HG03039 (cell line): ENCODE results near the gene PRSS35.
"Not testable (repeated sequence)": the region's sequence is repeated elsewhere in the genome, so short reads cannot be mapped to it uniquely, and the experiment has no call there.

ENCODE experiments used
- ATAC-seq: cut with Tn5 transposase; IDR thresholded peaks from one replicate; pipeline ENCODE4 v1.9.1; 2021; ENCODE audit warnings: mild to moderate bottlenecking, moderate library complexity; ENCODE audit not compliant: unreplicated experiment

The PRSS35 gene

DNA sequence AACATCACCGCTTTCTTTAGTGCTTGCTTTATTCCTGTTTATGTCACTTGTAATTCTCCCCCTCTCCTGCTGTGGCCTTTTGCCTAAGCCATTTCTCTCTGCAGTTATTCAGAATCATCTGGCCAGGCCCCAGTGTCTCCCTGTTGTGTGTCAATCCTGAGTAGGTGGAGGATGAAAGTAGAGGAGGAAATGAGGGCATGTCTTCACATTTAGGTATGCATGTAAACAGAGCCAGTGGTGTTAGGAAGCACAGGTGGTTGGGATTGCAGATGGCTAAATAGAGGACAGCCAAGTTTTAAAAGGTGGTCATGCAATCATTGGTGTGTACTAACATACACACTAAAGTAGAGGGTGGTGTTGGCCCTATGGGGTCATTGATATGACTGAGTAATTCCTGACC is 5.2 kb downstream of the PRSS35 start:
- ATAC-seq = no peak

DNA sequence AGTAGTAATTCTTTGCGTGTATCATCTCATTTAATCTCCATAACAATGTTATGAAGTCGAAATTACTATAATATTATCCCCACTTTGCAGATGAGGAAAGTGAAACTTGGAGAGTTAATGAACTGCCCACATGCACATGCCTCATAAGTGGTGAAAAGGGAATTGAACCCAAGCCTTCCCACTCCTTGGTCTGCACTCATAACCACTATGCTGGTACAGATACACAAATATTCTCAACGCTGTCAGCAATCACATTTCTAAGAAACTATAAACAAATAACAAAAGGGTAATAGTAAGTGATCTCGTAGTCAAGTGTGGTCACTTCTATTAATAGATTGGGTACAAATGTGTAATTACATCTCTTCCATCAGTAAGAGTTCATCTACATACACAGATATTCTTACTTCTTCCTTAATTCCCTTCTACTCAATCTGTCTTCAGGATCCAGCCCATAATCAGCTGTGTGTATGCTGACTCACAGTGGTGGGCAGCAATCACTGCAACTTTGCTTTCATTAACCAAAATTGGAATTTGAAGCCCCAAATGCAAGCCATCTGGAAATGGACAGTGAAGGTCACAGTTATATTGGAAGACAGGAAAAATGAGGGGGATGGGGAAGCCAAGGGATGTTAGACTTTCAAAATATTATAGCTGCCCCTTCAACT is 6.6 kb downstream of the PRSS35 start:
- no peak for ATAC-seq

DNA sequence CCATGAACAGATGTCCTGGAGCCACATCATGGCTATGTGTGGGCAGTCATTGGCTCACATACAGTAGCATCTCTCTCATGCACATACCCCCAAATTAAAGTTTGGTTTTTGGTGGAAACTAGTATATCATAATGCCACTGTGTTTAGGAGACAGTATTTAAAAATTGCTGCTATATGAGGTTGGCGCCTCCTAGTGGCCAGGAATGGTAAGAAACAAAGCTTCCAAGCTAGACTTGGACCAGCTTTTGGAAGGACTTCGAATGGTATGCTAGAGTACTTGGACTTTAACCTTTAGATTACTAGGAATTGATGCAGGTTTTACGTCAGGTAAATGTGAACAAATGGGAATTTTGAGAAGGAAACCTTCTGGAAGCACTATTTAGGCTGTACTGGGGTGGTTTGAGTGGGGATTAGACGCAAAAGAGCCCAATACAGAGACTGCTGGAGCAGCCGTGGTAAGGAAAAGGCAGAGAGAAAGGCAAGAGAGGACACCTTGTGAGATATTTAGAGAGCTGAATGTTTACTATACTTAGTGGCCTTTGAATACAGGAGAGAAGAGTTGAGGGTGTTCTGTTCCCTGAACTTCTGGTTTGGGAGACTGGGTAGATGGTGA is 23.8 kb downstream of the PRSS35 start:
- no peak for ATAC-seq

DNA sequence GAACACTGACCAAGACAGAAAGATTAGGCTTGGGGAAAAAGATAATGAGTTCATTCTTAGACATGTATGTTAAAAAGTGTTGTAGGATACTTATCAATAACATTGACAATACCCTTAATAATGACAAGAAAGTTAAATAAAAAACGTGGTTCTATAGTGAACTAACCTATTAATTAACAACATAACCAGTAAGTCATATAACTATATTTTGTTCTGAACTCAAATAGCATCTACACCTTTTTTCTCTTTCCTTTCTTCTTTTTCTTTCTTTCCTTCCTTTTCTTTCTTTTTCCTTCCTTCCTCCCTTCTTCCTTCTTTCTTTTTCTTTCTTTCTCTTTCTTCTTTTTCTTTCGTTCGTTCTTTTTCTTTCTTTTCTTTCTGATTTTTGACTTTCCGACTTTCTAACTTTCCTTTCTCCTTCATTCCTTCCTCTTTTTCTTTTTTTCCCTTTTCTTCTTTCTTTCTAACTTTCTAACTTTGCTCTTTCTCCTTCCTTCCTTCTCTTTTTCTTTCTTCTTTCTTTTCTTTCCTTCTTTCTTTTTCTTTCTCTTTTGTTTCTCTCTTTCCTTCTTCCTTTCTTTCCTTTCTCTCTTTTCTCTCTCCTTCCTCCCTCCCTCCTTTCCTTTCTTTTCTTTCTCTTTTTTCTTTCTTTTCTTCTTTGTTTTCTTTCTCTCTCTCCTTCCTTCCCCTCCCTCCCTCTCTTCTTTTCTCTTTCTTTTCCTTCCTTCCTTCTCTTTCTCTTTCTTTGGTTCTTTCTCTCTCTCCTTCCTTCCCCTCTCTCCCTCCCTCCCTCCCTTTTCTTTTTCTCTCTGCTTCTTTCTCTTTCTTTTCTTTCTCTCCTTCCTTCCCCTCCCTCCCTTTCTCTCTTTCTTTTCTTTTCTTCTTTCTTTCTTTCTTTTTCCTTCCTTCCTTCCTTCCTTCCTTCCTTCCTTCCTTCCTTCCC is 24.6 kb downstream of the PRSS35 start:
- ATAC-seq = no peak

DNA sequence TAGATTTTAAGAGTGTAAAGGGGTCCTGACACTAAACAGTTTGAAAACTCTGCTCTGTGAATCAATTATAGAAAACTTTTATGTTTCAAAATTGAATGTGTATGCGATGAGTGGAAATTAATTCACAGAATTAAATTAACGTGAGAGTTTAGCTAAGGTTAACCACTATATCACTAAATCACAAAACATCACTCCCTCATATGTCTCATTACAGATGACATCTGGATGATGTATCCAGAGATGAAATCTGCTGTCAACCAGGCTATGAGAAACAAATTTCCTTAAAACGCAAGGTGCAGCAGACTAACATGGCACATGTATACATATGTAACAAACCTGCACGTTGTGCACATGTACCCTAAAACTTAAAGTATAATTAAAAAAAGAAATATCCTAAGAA is 27.3 kb downstream of the PRSS35 start:
- ATAC-seq = no peak

DNA sequence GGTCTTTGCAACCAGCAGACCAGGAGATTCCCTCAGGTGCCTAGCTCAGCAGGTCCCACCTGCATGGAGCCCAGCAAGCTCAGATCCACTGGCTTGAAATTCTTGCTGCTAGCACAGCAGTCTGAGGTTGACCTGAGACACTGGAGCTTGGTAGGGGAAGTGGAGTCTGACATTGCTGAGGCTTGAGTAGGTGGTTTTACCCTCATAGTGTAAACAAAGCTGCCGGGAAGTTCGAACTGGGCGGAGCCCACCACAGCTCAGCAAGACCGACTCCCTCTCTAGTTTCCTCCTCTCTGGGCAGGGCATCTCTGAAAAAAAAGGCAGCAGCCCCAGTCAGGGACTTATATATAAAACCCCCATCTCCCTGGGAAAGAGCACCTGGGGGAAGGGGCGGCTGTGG is 34.3 kb downstream of the PRSS35 start:
- no peak for ATAC-seq

DNA sequence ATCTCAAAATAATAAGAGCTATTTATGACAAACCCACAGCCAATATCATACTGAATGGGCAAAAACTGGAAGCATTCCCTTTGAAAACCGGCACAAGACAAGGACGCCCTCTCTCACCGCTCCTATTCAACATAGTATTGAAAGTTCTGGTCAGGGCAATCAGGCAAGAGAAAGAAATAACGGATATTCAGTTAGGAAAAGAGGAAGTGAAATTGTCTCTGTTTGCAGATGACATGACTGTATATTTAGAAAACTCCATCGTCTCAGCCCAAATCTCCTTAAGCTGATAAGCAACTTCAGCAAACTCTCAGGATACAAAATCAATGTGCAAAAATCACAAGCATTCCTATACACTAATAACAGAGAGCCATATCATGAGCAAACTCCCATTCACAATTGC is 38.1 kb downstream of the PRSS35 start:
- not testable (repeated sequence) for ATAC-seq

DNA sequence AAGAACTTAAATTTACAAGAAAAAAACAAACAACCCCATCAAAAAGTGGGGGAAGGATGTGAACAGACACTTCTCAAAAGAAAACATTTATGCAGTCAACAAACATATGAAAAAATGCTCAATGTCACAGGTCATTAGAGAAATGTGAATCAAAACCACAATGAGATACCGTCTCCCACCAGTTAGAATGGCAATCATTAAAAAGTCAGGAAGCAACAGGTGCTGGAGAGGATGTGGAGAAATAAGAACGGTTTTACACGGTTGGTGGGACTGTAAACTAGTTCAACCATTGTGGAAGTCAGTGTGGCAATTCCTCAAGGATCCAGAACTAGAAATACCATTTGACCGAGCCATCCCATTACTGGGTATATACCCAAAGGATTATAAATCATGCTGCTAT is 39.4 kb downstream of the PRSS35 start:
- not testable (repeated sequence) for ATAC-seq

DNA sequence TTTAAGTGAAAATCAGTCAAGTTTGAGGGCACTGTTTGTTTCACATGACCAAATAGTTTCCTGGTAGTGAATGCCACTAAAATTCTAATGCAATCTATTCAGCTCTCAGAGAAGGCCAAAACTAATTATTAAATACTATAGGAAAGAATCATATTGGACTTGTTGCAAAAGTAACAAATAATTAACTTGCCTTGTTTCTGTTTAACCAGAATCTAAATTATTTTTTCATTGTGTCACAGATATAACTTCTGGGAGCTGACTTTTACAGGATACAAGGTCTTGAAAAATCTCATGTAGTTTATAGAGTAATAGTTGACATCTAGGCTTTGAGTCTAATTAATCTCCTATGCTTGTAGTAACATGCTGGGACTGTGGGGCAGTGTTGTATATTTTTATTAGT is 44.5 kb downstream of the PRSS35 start:
- no peak for ATAC-seq

DNA sequence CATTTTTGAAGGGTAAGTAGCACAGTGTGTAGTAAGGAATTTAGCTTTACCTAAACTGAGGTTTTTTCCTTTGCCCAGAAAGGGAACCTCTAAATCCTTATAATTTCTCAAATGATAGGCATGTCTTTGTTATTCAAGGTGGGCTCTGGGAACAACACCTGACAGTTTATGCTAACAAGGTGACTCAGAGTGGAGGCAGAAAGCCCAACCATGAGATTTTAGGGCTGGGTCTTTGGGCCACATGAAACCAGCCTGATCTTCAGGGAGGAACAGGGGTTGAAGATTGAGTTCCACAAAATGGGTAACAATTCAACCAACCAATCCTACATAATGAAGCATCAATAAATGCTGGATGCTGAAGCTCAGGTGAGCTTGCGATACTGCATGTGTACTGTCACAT is 46.6 kb downstream of the PRSS35 start:
- no peak for ATAC-seq

DNA sequence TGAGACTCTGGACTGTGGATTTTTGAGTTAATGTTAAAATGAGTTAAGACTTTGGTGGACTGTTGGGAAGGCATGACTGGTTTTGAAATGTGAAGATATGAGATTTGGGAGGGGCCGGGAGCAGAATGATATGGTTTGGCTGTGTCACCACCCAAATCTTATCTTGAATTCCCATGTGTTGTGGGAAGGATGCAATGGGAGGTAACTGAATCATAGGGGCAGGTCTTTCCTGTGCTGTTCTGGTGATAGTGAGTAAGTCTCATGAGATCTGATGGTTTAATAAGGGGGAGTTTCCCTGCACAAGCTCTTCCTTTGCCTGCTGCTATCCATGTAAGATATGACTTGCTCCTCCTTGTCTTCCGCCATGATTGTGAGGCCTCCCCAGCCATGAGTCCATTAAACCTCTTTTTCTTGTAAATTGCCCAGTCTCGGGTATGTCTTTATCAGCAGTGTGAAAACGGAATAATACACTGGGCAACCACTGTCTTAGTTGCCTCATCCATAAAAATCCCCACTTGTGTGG is 59.4 kb downstream of the PRSS35 start:
- not testable (repeated sequence) for ATAC-seq

DNA sequence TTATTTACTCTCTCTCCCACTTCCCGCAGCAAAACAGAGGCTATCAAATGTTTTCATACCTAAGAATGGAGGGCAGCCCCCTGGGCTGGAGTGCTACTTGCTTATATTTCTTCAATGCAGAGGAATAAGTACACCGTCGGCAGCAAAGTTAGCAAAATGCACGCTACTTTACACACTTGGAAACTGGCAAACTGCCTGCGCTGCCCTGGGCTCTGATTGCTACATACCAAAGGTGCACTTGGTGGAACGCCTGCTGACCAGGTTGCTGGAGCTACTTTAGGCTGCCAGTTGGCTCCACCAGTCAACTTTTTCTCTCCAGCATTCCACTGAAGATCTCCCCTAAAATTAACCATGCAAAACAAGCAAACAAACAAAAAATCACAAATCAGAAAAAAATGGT is 62.4 kb downstream of the PRSS35 start:
- no peak for ATAC-seq
